HG03066 (cell line): ENCODE data around the gene P2RY14.
"Not testable (repeated sequence)": the region's sequence is repeated elsewhere in the genome, so short reads cannot be mapped to it uniquely, and the experiment has no call there.

Experiments used
- ATAC-seq: cut with Tn5 transposase; IDR thresholded peaks from one replicate; pipeline ENCODE4 v1.9.1; 2021; ENCODE audit warnings: low read depth; ENCODE audit not compliant: unreplicated experiment

The P2RY14 gene

DNA sequence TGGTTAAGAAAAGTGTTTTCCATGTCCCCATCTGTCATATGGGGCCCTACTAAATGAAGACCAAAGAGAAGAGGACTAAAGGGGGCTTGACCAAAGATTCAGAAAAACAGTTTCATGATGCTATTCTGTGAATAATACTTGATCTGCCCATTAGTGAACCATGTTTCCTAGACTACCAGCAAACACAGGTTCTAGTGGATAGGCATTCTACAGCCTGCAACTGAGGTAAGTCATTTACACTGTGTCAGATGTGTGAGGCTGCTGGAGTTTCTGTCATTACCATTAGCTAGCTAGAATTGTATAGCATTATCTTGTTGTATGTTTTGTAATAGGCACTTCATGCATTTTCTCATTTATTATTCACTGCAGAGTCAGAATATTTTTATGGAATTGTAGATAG, 81.9 kb downstream of the P2RY14 start:
- no peak for ATAC-seq

DNA sequence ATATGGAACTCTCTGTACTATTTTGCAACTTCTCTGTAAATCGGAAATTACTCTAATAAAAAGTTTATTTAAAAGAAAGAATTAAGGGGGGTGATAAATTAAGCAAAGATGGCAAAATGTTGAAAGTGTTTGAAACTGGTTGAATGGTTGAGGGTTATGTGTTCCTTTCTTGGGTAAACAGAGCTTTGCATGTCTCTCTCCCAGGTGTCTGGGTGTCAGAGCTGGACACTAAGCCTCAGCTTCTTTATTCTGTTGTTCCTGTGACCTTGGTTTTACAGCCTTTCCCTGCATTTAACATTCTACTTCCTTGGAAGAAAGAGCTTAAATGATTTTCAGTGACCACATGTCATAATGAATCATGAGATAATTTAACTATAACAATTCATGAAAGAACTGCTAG, 82.5 kb downstream of the P2RY14 start:
- no peak for ATAC-seq

DNA sequence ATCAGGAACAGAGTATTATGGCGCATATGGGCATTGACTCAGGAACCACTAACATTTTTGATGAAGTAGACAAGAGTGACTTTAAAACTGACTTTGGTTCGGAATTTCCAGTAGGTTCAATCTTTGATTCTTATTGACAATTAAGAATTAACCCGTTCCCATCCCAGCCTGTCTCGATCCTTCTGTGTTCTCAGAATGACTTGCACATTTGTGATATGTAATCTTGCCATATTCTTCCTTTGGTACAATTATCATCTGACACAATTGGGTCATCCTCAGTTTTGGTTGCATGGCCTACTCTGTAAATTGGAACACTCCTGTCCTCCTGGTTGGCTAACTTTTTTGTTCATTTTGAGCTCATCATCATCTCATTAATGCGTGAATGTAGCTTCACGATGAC, 85.8 kb downstream of the P2RY14 start:
- ATAC-seq, result no peak

DNA sequence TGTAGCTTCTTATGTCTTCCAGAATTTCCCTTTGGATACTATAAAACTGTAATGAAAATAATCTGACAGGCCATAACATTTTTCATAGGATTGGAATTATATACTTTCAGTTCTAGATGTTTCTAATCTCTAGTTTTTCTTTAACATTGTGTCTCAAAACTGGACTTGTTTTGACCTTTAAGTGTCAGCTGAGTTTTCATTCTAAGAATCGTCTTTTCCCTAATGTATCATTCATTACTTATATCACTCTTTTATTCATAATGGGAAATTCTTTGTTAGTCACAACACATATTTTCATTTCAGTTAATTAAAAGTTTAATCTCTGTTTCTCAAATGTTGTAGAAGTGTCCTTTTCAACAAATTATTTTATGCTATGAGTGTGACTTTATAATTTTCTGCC, 87.2 kb downstream of the P2RY14 start:
- ATAC-seq, result no peak

DNA sequence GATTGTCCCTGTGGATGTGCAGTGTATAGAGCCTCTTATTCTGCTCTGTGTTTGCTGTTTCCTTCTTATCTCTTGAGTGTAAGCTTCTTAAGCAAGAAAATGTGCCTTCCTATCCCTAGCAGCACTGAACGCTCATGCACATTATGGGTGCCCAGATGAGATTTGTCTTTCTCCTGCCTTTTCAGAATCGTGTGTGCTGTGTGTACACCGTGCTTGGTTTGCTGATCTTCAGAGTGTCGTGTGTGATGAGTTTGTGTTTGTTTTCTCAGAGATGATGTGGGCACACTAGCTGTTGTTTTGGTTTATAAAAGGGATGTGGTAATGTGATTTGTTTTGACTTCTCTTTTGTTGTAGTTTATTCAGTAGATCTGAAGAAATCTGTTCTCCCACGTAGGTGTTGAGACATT, 95.1 kb downstream of the P2RY14 start:
- no peak for ATAC-seq

DNA sequence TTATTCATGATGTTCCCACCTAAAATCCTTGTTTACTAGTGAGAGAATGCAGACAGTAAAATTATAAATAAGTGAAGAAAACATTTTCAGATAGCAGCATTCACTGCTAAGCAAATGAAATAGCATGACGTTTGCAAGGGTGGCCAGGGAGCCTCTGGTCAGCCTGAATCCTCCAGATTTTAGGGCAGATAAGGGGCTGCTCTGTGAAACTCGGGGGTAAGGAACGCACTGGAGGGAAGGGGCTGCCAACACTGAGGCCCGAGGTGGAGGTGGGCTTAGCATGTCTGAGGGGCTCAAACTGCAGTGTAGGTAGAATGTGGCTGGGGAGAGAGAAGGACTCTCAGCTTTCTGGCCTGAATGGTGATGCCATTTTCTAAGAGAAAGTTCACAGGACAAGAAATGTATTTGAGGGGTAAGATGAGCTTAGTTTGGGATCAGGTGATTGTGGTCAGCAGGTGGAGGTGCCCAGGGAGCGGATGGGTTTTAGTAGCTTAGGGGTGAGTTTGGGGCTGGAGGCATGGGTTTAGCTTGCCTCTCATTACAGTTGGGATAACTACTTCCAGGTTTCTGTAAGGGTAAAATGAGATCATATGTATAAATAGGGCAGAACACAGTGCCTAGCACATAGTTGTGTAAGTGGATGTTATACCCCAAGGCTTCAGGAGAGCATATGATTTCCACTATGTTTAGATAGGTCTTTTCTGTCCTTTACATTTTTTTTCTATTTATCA, 95.8 kb downstream of the P2RY14 start:
- ATAC-seq, result no peak

DNA sequence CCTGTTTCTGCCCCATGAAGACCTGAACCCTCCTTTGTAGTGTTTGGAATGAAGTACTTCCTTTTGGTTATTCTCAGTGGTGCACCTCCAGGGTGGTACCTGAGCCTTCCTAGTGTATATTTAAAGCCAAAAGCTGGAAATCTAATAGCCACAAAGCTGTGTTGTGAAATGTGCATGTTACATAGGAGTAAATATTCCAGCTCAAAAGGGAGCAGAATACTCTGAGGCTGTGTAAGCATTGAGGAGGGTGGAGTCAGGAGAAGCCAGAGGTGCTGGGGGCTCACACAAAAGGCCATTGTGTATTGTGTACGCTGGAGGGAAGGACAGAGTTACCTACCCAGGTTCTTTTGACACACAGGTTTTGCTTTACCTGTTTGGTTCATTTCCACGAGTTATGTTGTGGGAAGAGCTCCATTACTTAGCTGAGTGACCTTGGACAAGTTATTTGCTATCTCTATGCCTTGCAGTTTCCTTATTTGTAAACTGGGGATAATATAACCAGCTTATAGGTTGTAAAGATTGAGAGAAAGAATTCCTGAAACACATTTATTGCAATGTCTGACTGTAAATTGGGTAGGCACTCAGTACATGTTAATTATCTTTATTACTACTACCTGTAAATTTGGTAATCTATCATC, 100.0 kb downstream of the P2RY14 start:
- ATAC-seq, result no peak

DNA sequence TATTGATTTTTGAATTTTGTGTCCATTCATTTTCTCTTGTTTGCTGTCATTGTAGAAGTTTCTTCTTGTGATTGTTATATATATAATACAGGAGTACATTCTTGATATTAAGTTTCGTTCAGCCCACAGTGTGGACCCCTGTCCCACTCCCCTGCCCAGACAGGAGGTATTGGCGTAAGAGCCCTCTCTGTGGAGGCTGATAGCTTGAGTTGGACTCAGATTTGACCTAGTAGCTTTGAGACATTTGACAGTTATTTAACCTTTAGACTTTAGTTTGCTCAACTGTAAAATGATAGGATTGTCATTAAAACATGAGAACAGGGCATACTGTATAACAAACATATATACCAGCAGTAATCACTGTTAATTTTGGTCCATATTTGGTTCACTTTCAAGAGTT, 102.4 kb downstream of the P2RY14 start:
- ATAC-seq, result no peak

DNA sequence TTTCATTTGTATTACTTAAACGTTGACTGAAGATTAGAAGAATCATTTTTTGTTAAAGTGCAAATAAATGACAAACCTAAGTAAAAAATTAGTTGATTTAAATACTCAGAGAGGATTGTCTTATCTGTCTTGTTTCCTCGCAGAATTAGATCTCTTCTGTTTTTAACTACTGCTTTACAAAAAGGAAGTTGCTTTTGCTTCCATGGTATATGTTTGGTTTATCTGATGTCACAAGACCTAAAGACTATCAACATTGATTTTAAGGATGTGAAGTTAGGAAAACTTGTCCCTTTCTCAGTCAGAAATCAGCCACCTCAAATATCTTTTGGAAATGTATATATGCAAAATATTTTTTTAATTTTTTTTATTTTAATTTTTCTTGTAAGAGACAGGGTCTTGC, 104.0 kb downstream of the P2RY14 start:
- ATAC-seq, result no peak

DNA sequence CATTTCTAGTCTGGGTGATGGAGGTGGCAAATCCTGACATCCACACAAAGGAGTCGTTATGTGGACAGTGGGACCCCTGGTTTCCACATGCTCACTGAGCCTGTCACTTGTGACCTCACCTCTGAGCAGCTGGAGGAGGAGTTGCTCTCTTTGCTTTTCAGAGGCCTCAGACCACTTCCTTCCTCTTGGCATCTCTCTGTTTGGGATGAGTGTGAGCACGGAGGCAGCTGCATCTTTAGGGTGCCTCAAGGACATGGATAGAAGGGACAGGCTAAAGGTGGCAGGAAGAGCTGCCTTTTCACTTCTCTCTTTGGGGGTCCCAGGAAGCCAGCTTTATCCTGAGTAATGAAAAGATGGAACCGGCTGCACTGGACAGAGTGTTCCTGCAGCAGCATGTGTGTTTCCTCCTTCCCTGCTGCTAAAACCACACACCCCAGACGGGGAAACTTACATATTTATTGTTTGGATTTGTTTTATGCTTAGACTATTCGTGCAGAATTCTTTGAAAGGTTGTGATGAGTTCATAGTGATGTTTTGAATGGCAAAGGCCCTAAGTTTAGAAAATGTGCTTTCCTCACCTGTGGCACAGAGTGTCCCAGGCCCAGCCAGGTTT, 107.1 kb downstream of the P2RY14 start:
- no peak for ATAC-seq

DNA sequence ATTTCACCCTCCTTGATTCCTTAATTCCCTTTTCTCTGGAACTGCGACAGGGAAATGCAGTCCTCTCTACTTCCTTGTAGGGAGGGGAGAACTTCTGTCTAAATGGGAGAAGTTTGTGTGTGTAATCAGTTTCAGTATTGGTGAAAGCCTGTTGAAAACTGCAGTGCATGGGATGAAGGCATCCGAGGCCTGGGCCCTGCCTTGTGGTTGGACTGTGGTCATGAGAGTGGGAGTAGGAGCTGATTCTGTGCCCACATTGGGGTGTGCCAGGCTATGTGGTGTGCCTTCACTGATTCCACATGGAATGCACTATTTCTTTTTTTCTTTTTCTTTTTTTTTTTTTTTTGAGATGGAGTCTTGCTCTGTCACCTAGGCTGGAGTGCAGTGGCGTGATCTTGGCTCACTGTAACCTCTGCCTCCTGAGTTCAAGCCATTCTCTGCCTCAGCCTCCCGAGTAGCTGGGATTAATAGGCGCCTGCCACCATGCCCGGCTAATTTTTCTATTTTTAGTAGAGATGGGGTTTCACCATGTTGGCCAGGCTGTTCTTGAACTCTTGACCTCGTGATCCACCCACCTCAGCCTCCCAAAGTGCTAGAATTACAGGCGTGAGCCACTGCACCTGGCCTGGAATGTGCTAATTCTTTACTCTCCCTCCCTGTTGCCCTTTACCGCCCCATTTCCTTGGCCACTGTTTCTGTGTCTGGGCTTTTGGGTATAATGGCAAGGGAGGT, 108.2 kb downstream of the P2RY14 start:
- not testable (repeated sequence) for ATAC-seq

DNA sequence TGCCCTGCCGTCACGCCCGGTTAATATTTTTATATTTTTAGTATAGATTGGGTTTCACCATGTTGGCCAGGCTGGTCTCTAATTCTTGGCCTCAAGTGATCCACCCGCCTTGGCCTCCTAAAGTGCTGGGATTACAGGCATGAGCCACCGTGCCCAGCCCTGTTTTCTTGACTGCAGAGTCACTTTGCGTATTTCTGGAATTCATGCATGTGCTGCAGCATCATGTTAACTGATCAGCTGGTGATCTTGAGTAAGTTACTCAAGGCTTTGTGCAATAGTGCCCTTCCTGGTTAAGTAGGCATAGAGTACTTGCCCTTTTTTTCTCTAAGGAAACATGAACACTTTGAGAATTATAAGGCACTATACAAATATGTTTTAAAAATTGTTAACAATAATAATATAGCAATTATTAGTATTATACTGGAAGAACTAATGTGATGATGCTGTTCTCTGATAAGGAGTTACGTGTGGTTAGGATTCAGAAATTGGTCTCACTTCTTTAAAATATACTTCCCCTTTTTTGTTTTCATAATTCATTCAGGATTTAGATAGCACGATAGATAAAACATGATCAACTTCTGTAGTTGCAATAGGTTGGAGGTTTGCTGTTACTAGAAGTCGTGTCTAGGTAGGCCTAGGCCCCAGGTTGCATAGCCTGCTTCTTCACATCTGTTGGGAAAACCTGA, 108.9 kb downstream of the P2RY14 start:
- ATAC-seq, result no peak

DNA sequence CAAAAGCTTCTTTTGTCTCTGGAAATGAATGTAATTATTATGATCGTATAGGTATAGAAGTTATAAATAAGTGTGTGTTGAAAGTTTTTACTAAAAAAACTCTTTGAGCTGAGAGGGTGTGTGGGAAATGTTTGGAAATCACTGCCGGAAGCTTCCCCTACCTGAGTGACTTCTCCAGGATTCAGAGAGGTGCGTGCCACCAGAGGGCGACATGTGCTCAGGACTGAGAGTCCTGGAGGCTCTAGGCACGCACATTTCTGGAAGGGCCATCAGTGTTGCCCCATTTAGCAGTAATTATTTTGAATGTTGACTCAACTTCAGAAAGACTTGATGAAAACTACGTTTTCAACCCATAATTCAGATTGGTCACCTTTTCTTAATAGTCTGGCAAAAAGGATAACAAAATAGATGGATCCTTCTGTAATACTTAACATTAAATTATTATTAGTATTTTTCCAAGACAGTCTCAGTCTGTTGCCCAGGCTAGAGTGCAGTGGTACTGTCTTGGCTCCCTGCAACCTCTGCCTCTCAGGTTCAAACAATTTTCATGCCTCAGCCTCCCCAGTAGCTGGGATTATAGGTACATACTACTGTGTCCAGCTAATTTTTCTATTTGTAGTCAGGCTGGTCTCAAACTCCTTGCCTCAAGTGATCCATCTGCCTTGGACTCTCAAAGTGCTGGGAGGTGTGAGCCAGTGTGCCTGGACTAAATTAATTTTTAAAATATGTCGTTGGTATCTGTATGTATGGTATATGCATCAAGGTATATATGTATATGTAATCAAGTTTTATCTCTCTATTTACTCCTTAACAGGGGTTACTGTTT, 109.9 kb downstream of the P2RY14 start:
- peak; percentile 44 for ATAC-seq

DNA sequence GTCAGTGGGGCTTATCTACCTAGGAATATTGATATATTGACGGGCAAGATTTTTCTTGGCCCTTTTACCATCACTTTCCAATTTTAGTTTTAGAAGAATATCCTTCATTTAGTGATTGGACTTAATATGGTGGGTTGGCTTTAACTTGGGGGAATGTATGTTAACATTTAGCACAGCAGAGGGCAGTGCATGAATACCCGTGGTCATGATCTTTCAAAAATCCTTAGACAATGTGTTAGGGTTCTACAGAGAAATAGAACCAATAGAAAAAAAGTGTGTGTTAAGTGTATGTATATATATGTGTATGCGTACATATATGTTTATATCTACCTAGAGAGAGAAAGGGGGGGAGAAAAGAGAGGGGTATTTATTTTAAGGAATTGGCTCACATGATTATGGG, 112.2 kb downstream of the P2RY14 start:
- ATAC-seq, result no peak

DNA sequence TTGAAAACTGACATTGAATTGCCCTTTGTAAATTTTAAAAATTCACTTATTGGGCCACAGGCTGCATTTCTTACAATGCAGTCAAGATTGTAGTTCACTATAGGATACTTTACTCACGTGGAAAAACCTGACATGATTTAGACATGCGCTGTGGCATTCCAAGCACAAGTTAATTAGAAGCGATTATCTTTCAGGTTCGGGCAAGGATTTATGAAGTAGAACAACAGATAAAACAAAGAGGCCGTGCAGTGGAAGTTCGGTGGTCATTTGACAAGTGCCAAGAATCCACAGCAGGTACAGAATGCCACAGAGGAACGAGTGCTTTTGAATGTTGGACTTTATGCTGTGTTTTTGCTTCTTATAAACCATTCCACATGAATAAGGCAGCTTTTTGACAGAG, 113.1 kb downstream of the P2RY14 start:
- no peak for ATAC-seq
